ENCODE data around the gene KRT12.
"Not testable (repeated sequence)": the region's sequence is repeated elsewhere in the genome, so short reads cannot be mapped to it uniquely, and the experiment has no call there.

DNA sequence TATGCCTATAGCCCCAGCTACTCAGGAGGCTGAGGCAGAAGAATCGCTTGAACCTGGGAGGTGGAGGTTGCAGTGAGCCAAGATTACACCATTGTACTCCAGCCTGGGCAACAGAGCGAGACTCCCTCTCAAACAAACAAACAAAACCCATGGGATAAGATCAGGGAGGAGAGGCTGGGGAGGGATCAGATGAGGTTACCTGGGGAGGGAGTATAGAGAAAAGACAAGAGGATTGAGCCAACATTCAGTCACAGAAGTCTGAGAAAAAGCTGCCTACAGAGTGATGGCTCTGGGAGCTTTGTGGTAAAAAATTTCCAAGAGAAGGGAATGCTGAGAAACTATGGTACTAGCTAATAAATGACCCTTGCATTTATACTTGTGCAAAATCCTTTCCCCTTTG is 8.4 kb downstream of the KRT12 start:
- TF ChIP-seq, protein P1, sequence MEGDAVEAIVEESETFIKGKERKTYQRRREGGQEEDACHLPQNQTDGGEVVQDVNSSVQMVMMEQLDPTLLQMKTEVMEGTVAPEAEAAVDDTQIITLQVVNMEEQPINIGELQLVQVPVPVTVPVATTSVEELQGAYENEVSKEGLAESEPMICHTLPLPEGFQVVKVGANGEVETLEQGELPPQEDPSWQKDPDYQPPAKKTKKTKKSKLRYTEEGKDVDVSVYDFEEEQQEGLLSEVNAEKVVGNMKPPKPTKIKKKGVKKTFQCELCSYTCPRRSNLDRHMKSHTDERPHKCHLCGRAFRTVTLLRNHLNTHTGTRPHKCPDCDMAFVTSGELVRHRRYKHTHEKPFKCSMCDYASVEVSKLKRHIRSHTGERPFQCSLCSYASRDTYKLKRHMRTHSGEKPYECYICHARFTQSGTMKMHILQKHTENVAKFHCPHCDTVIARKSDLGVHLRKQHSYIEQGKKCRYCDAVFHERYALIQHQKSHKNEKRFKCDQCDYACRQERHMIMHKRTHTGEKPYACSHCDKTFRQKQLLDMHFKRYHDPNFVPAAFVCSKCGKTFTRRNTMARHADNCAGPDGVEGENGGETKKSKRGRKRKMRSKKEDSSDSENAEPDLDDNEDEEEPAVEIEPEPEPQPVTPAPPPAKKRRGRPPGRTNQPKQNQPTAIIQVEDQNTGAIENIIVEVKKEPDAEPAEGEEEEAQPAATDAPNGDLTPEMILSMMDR (conservative IDR thresholded peaks at IDR 0.05; ENCODE audit: low read depth, low read length), result not testable (repeated sequence)
- TF ChIP-seq EZH2 (IDR thresholded peaks at IDR 0.05; ENCODE audit: borderline replicate concordance, low read depth, low read length, poor library complexity, severe bottlenecking), result not testable (repeated sequence)
